Measurements from ENCODE around the gene INSR.

The INSR gene

DNA sequence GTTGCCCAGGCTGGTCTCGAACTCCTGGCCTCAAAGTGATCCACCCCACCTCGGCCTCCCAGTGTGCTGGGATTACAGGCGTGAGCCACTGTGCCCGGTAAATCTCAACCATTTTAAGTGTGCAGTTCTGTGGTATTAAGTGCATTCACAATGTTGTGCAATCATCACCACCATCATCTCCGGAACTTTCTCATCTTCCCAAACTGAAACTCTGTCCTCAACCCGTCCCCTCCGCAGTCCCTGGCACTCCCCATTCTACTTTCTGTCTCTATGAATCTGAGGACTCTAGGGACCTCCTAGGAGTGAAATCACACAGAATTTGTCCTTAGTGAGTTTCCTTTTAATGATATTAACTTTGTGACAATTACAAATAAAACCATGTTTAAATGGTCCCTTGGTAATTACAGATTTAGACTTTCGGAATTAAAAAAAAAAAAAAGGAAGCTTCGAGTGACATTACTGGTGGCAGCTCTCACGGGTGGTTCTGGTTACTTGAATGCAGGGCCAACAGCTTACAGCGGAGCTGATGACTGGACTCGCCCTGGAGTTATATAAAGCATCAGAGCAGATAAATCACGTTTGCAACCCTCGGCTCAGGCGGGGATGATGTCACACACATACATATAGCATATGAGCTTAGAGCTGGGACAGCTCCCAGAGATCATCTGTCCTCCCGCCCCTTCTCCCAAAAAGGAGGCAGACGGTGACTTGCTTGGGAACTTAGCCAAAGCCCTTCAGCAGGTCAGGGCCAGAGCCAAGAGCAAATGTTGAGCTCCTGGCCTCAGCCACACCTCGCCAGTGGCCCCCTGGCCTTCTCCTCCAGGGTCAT, 134.9 kb downstream of the INSR start (continued):
- TF ChIP-seq, protein P1, sequence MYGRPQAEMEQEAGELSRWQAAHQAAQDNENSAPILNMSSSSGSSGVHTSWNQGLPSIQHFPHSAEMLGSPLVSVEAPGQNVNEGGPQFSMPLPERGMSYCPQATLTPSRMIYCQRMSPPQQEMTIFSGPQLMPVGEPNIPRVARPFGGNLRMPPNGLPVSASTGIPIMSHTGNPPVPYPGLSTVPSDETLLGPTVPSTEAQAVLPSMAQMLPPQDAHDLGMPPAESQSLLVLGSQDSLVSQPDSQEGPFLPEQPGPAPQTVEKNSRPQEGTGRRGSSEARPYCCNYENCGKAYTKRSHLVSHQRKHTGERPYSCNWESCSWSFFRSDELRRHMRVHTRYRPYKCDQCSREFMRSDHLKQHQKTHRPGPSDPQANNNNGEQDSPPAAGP (tag by site-specific recombination; IDR thresholded peaks at IDR 0.05), result peak; percentile 75
- TF ChIP-seq, protein P2, sequence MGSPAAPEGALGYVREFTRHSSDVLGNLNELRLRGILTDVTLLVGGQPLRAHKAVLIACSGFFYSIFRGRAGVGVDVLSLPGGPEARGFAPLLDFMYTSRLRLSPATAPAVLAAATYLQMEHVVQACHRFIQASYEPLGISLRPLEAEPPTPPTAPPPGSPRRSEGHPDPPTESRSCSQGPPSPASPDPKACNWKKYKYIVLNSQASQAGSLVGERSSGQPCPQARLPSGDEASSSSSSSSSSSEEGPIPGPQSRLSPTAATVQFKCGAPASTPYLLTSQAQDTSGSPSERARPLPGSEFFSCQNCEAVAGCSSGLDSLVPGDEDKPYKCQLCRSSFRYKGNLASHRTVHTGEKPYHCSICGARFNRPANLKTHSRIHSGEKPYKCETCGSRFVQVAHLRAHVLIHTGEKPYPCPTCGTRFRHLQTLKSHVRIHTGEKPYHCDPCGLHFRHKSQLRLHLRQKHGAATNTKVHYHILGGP (tag by site-specific recombination; IDR thresholded peaks at IDR 0.05), result no peak
- TF ChIP-seq, protein P3, sequence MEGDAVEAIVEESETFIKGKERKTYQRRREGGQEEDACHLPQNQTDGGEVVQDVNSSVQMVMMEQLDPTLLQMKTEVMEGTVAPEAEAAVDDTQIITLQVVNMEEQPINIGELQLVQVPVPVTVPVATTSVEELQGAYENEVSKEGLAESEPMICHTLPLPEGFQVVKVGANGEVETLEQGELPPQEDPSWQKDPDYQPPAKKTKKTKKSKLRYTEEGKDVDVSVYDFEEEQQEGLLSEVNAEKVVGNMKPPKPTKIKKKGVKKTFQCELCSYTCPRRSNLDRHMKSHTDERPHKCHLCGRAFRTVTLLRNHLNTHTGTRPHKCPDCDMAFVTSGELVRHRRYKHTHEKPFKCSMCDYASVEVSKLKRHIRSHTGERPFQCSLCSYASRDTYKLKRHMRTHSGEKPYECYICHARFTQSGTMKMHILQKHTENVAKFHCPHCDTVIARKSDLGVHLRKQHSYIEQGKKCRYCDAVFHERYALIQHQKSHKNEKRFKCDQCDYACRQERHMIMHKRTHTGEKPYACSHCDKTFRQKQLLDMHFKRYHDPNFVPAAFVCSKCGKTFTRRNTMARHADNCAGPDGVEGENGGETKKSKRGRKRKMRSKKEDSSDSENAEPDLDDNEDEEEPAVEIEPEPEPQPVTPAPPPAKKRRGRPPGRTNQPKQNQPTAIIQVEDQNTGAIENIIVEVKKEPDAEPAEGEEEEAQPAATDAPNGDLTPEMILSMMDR (tag by site-specific recombination; IDR thresholded peaks at IDR 0.05), result no peak
- no peak for TF ChIP-seq GLI4 (tag by site-specific recombination; IDR thresholded peaks at IDR 0.05)
- TF ChIP-seq ZNF585B (tag by site-specific recombination; IDR thresholded peaks at IDR 0.05), result no peak
- no peak for TF ChIP-seq ZNF837 (tag by site-specific recombination; IDR thresholded peaks at IDR 0.05)
- peak; percentile 97 for TF ChIP-seq ZNF629 (tag by site-specific recombination; IDR thresholded peaks at IDR 0.05)
- TF ChIP-seq, protein P4, sequence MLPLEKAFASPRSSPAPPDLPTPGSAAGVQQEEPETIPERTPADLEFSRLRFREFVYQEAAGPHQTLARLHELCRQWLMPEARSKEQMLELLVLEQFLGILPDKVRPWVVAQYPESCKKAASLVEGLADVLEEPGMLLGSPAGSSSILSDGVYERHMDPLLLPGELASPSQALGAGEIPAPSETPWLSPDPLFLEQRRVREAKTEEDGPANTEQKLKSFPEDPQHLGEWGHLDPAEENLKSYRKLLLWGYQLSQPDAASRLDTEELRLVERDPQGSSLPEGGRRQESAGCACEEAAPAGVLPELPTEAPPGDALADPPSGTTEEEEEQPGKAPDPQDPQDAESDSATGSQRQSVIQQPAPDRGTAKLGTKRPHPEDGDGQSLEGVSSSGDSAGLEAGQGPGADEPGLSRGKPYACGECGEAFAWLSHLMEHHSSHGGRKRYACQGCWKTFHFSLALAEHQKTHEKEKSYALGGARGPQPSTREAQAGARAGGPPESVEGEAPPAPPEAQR (tag by site-specific recombination; IDR thresholded peaks at IDR 0.05), result no peak
- TF ChIP-seq ZNF473 (tag by site-specific recombination; IDR thresholded peaks at IDR 0.05), result no peak
- no peak for TF ChIP-seq GLI2 (tag by site-specific recombination; IDR thresholded peaks at IDR 0.05; ENCODE audit: borderline replicate concordance, low read depth)
- TF ChIP-seq, protein P5, sequence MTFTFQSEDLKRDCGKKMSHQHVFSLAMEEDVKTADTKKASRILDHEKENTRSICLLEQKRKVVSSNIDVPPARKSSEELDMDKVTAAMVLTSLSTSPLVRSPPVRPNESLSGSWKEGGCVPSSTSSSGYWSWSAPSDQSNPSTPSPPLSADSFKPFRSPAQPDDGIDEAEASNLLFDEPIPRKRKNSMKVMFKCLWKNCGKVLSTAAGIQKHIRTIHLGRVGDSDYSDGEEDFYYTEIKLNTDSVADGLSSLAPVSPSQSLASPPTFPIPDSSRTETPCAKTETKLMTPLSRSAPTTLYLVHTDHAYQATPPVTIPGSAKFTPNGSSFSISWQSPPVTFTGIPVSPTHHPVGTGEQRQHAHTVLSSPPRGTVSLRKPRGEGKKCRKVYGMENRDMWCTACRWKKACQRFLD (tag by site-specific recombination; IDR thresholded peaks at IDR 0.05), result no peak
- TF ChIP-seq MZF1 (tag by site-specific recombination; IDR thresholded peaks at IDR 0.05; ENCODE audit: borderline replicate concordance), result no peak
- TF ChIP-seq, protein P6, sequence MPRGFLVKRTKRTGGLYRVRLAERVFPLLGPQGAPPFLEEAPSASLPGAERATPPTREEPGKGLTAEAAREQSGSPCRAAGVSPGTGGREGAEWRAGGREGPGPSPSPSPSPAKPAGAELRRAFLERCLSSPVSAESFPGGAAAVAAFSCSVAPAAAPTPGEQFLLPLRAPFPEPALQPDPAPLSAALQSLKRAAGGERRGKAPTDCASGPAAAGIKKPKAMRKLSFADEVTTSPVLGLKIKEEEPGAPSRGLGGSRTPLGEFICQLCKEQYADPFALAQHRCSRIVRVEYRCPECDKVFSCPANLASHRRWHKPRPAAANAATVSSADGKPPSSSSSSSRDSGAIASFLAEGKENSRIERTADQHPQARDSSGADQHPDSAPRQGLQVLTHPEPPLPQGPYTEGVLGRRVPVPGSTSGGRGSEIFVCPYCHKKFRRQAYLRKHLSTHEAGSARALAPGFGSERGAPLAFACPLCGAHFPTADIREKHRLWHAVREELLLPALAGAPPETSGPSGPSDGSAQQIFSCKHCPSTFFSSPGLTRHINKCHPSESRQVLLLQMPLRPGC (tag by site-specific recombination; IDR thresholded peaks at IDR 0.05), result peak; percentile 53; the same call in 1 of the 2 replicates
- no peak for TF ChIP-seq ZBTB8A (tag by site-specific recombination; IDR thresholded peaks at IDR 0.05)
- no peak for TF ChIP-seq YY1 (tag by site-specific recombination; IDR thresholded peaks at IDR 0.05)
- TF ChIP-seq ZNF239 (tag by site-specific recombination; IDR thresholded peaks at IDR 0.05), result no peak
- TF ChIP-seq ZNF792 (tag by site-specific recombination; IDR thresholded peaks at IDR 0.05), result no peak
- no peak for TF ChIP-seq ZSCAN23 (tag by site-specific recombination; IDR thresholded peaks at IDR 0.05)
- TF ChIP-seq ZNF121 (tag by site-specific recombination; IDR thresholded peaks at IDR 0.05), result no peak
- TF ChIP-seq ZNF558 (tag by site-specific recombination; IDR thresholded peaks at IDR 0.05), result peak; percentile 62; the same call in 1 of the 2 replicates
- TF ChIP-seq KLF7 (tag by site-specific recombination; IDR thresholded peaks at IDR 0.05; ENCODE audit: borderline replicate concordance), result no peak
- TF ChIP-seq ZNF530 (tag by site-specific recombination; IDR thresholded peaks at IDR 0.05; ENCODE audit: low read depth), result no peak
